OCI-LY3 (cell line): ENCODE data around the gene CNIH3.
"Not testable (repeated sequence)": the region's sequence is repeated elsewhere in the genome, so short reads cannot be mapped to it uniquely, and the experiment has no call there.

Source experiments
- H2AFZ ChIP-seq: fragments of 200-600, 300-600 bp; shearing (Covaris generic); 2 replicates; pipeline ENCODE4 v1.6.0; 2014; ENCODE audit warnings: antibody characterized with exemption, low read depth, low read length
- H3K27ac ChIP-seq: fragments of 200-600, 300-600 bp; sonication (generic); 2 replicates; pipeline ENCODE4 v1.5.1; 2014; ENCODE audit warnings: mild to moderate bottlenecking, low read length, moderate library complexity, mixed read lengths
- H3K27me3 ChIP-seq: fragments of 200-600, 300-600 bp; sonication (generic); 2 replicates; pipeline ENCODE4 v1.6.1; 2014; ENCODE audit warnings: low read depth, low read length, mixed read lengths
- H3K36me3 ChIP-seq: fragments of 200-600, 300-600 bp; sonication (generic); replicated peaks from 2 replicates; pipeline ENCODE3; 2014; ENCODE audit warnings: low read depth, low read length, mixed read lengths
- H3K4me1 ChIP-seq: fragments of 300-600, 200-600 bp; sonication (generic); 2 replicates; pipeline ENCODE4 v1.6.1; 2014; ENCODE audit warnings: low read length, mixed read lengths
- H3K4me2 ChIP-seq: fragments of 200-600, 300-600 bp; sonication (generic); 2 replicates; pipeline ENCODE4 v1.6.1; 2014; ENCODE audit warnings: low read length, mixed read lengths
- H3K4me3 ChIP-seq: fragments of 300-600, 200-600 bp; sonication (generic); 2 replicates; pipeline ENCODE4 v1.5.1; 2014; ENCODE audit warnings: antibody characterized with exemption, mild to moderate bottlenecking, low read length, moderate library complexity
- H3K79me2 ChIP-seq: fragments of 300-600, 200-600 bp; shearing (Covaris generic); 2 replicates; pipeline ENCODE4 v1.6.1; 2014; ENCODE audit warnings: mild to moderate bottlenecking, low read length, mixed read lengths
- H3K9ac ChIP-seq: fragments of 300-600, 200-600 bp; shearing (Covaris generic); 2 replicates; pipeline ENCODE4 v1.6.0; 2014; ENCODE audit warnings: mild to moderate bottlenecking, low read length, moderate library complexity
- H3K9me3 ChIP-seq: fragments of 200-600, 300-600 bp; shearing (Covaris generic); 2 replicates; pipeline ENCODE4 v1.6.1; 2014; ENCODE audit warnings: low read length, mixed read lengths; ENCODE audit not compliant: insufficient read depth
- H4K20me1 ChIP-seq: fragments of 200-600, 300-600 bp; sonication (generic); 2 replicates; pipeline ENCODE4 v1.6.1; 2016; ENCODE audit warnings: low read length, mixed read lengths; ENCODE audit not compliant: insufficient read depth
- CTCF ChIP-seq: fragments of 200-600, 300-600 bp; sonication (generic); IDR thresholded peaks from 2 replicates; pipeline ENCODE4 v1.5.1; 2014; ENCODE audit warnings: antibody characterized with exemption, low read length, low read depth
- EZH2phosphoT487 ChIP-seq: fragments of 200-600 bp; shearing (Covaris generic); IDR thresholded peaks from 2 replicates; pipeline ENCODE4 v1.6.1; 2018; ENCODE audit warnings: antibody characterized with exemption, mixed run types, low read depth

The CNIH3 gene

GRCh38 chr1:224707843-224708725 lies 92.0 kb downstream of the CNIH3 start:
- TF ChIP-seq CTCF: no peak
- no peak for TF ChIP-seq EZH2phosphoT487
- Histone ChIP-seq H3K4me3 (no peak overlapping the region), H3K9me3 (no peaks in the 10 kb centered on the region), H3K4me2 (no peak overlapping the region), H3K36me3 (no peaks in the 10 kb centered on the region), H3K27ac (no peak overlapping the region), H3K4me1 (no peaks in the 10 kb centered on the region), H3K9ac (no peak overlapping the region), H3K27me3 (peaks cover 35% of the 10 kb centered on the region; the same call in 1 of the 2 replicates), H2AFZ (no peak overlapping the region), H3K79me2 (no peaks in the 10 kb centered on the region), H4K20me1 (no peaks in the 10 kb centered on the region)

- H3K79me2 ChIP-seq: no peaks in the 10 kb centered on the region
- H3K27me3 ChIP-seq: peaks cover 31% of the 10 kb centered on the region; the same call in 1 of the 2 replicates
- no peak overlapping the region for H2AFZ ChIP-seq
- no peak for TF ChIP-seq CTCF
- no peak overlapping the region for H3K4me3 ChIP-seq
- H3K27ac ChIP-seq: no peak overlapping the region
- H3K4me1 ChIP-seq: no peaks in the 10 kb centered on the region
- H4K20me1 ChIP-seq: no peaks in the 10 kb centered on the region
- no peak overlapping the region for H3K9ac ChIP-seq
- no peaks in the 10 kb centered on the region for H3K36me3 ChIP-seq
- no peaks in the 10 kb centered on the region for H3K9me3 ChIP-seq
- H3K4me2 ChIP-seq: no peak overlapping the region
These were observed 94.1 kb downstream of the CNIH3 start for GRCh38 chr1:224710196-224710595.

GRCh38 chr1:224711231-224711756 lies 95.2 kb downstream of the CNIH3 start:
- H3K4me2 ChIP-seq, H3K4me3 ChIP-seq, H3K9ac ChIP-seq, H3K36me3 ChIP-seq, H3K4me1 ChIP-seq, H2AFZ ChIP-seq, H3K27ac ChIP-seq, H3K79me2 ChIP-seq, H4K20me1 ChIP-seq, H3K9me3 ChIP-seq: not testable (repeated sequence)
- peaks cover 23% of the 10 kb centered on the region; the same call in 1 of the 2 replicates for H3K27me3 ChIP-seq

GRCh38 chr1:224711876-224712275 lies 95.8 kb downstream of the CNIH3 start:
- Histone ChIP-seq H3K9ac (no peak overlapping the region), H3K27ac (no peak overlapping the region), H4K20me1 (no peaks in the 10 kb centered on the region), H3K36me3 (no peaks in the 10 kb centered on the region), H3K27me3 (peaks cover 20% of the 10 kb centered on the region; the same call in 1 of the 2 replicates), H3K4me1 (no peaks in the 10 kb centered on the region), H3K4me3 (no peak overlapping the region), H2AFZ (no peak overlapping the region), H3K79me2 (no peaks in the 10 kb centered on the region), H3K9me3 (no peaks in the 10 kb centered on the region), H3K4me2 (no peak overlapping the region)
- TF ChIP-seq EZH2phosphoT487 (no peak), CTCF (no peak)
